Caco-2 (cell line): Measurements from ENCODE around the gene KCTD5. TPM values are rescaled to one million over a fixed set of nuclear protein-coding genes. Genes with fewer than 3 reads are reported as not detected.
"Not testable (repeated sequence)": the region's sequence is repeated elsewhere in the genome, so short reads cannot be mapped to it uniquely, and the experiment has no call there.

ENCODE experiments used
- Bru-seq: library from RNA; stranded (reverse); fragments of 400-500 nt; gene quantifications from one replicate; lab custom pipeline; 2021; lab: Mats Ljungman, UMichigan
- BruChase-seq, 2 experiments: library from RNA; stranded (reverse); fragments of 400-500 nt; gene quantifications; one replicate each; lab custom pipeline; 2021; lab: Mats Ljungman, UMichigan
- BruUV-seq: library from RNA; stranded (reverse); fragments of 400-500 nt; replicated peaks from 2 replicates; lab custom pipeline; 2021; lab: Mats Ljungman, UMichigan
- CTCF ChIA-PET: fragments of 300-600 bp; sonication (Branson Sonifier 250); formaldehyde crosslinking; loops from one replicate; lab custom pipeline; 2022; ENCODE audit warnings: antibody characterized with exemption; lab: Charles Lee
- POLR2A ChIA-PET: fragments of 300-600 bp; sonication (Branson Sonifier 250); formaldehyde crosslinking; loops from one replicate; lab custom pipeline; 2022; ENCODE audit warnings: antibody characterized with exemption; lab: Charles Lee
- DNase-seq, 2 experiments: peaks; one replicate each; pipeline versions ENCODE4 v3.0.0 to v3.0.0-alpha.2; 2020 to 2022
- H3K27me3 ChIP-seq: replicated peaks from 2 replicates; pipeline ENCODE4 v1.6.0; 2011; ENCODE audit warnings: low read length; ENCODE audit not compliant: control insufficient read depth, insufficient read depth
- H3K36me3 ChIP-seq: 2 replicates; pipeline ENCODE4 v1.5.1; 2011; ENCODE audit warnings: low read length; ENCODE audit not compliant: control insufficient read depth, insufficient read depth
- H3K4me1 ChIP-seq: fragments of 250-450 bp; sonication (Bioruptor Pico); 2 replicates; pipeline ENCODE4 v1.5.1; 2020; ENCODE audit warnings: mild to moderate bottlenecking
- H3K4me3 ChIP-seq: 2 replicates; pipeline ENCODE4 v1.5.1; 2011; ENCODE audit warnings: low read depth, mild to moderate bottlenecking, control low read depth, low read length
- H3K9me3 ChIP-seq: fragments of 250-450 bp; sonication (Bioruptor Pico); 2 replicates; pipeline ENCODE4 v1.5.1; 2020; ENCODE audit warnings: mild to moderate bottlenecking, moderate library complexity
- H3K27ac Mint-ChIP-seq: one replicate; pipeline ENCODE4 v1.8.0; 2022; ENCODE audit warnings: mixed read lengths; ENCODE audit not compliant: unreplicated experiment
- H3K27me3 Mint-ChIP-seq: one replicate; pipeline ENCODE4 v1.8.0; 2022; ENCODE audit warnings: mixed read lengths; ENCODE audit not compliant: insufficient read depth, unreplicated experiment
- H3K36me3 Mint-ChIP-seq: one replicate; pipeline ENCODE4 v1.8.0; 2022; ENCODE audit warnings: mild to moderate bottlenecking, mixed read lengths; ENCODE audit not compliant: insufficient read depth, unreplicated experiment
- H3K4me1 Mint-ChIP-seq: one replicate; pipeline ENCODE4 v1.8.0; 2022; ENCODE audit warnings: low read depth, mixed read lengths; ENCODE audit not compliant: unreplicated experiment
- H3K4me3 Mint-ChIP-seq: one replicate; pipeline ENCODE4 v1.8.0; 2022; ENCODE audit warnings: mild to moderate bottlenecking, moderate library complexity, mixed read lengths; ENCODE audit not compliant: unreplicated experiment
- H3K9me3 Mint-ChIP-seq: one replicate; pipeline ENCODE4 v1.8.0; 2022; ENCODE audit warnings: mixed read lengths; ENCODE audit not compliant: unreplicated experiment
- CTCF ChIP-seq, 2 experiments: fragments of 200-600 bp in 1 of 2; IDR thresholded peaks; 1 replicate in 1 of 2; 2 replicates in 1 of 2; pipeline versions ENCODE4 v1.5.1 to v1.8.0; 2011 to 2022; ENCODE audit warnings: antibody characterized with exemption in 1 of 2, control low read depth in 1 of 2, inconsistent platforms in 1 of 2, low read depth in 1 of 2, low read length in 1 of 2, mild to moderate bottlenecking in 1 of 2, moderate library complexity in 1 of 2; ENCODE audit not compliant: insufficient read depth in 1 of 2, severe bottlenecking in 1 of 2, unreplicated experiment in 1 of 2
- intact Hi-C: fragments of 100-400 bp; cut with micrococcal nuclease; formaldehyde crosslinking; loops from one replicate; pipeline ENCODE4 v1.10.0; 2022; ENCODE audit not compliant: unreplicated experiment
- long read RNA-seq: library from polyadenylated mRNA; stranded (forward); transcript quantifications from one replicate; pipeline ENCODE4 v2.0.0, GENCODE V29; 2022
- total RNA-seq: library from RNA; stranded (reverse); gene quantifications from 2 replicates; pipeline ENCODE4 v1.2.3, GENCODE V29; 2022

KCTD5 gene
- total RNA-seq (30.4 and 33.3 TPM in 2 replicates), Bru-seq, nascent RNA (percentile 59 among the genes with signal in this experiment), BruChase-seq, experiment 1, labeled RNA remaining after a 2-hour chase (percentile 74 among the genes with signal in this experiment), BruChase-seq, experiment 2, labeled RNA remaining after a 6-hour chase (percentile 73 among the genes with signal in this experiment)
- long read RNA-seq, transcript KCTD5-201 (6 exons, 2,482 nt) = major isoform, 89 of 93 reads
- long read RNA-seq, partial matches to known transcripts = 4 of 93 reads
- long read RNA-seq, other reads (novel, unspliced or antisense) = 0 of 93 reads

GRCh38 chr16:2682209-2683021 is at the start of gene KCTD5:
TSS of gene KCTD5 (plus strand) at chr16:2682523. CDS start at chr16:2682549, 26 bp downstream.
- no TSS peak for BruUV-seq
- peak; percentile 94 to 95 for DNase-seq
- TF ChIP-seq CTCF (IDR thresholded peaks at IDR 0.05; ENCODE audit: insufficient read depth in 1 of 2, low read depth in 1 of 2, low read length in 1 of 2, severe bottlenecking in 1 of 2, unreplicated experiment in 1 of 2) = no peak
- peak within 1 kb of the TSS; percentile 93 for H3K4me3 ChIP-seq
- ChIA-PET CTCF (interaction anchor here (0.5 to 1.0 kb wide), 6 partner anchors 9 to 1572 kb away, joined by 3 to 10 read pairs (median 4); partner anchors contain the start of gene PRSS27), POLR2A (interaction anchor here (0.5 to 1.4 kb wide), 13 partner anchors 9 to 470 kb away, joined by 3 to 17 read pairs (median 3); partner anchors contain the start of genes FLYWCH1, PGP and SRRM2)
- no peaks in the 10 kb centered on the region for H3K27me3 ChIP-seq
- Mint-ChIP-seq H3K27ac (peak within 1 kb of the TSS; percentile 88), H3K4me3 (peak within 1 kb of the TSS; percentile 91), H3K4me1 (no peaks in the 10 kb centered on the region), H3K36me3 (peaks cover 6% of the 10 kb centered on the region), H3K27me3 (no peaks in the 10 kb centered on the region), H3K9me3 (no peaks in the 10 kb centered on the region)
- no peaks in the 10 kb centered on the region for H3K9me3 ChIP-seq
- intact Hi-C loops = no loop called here
- no peaks in the 10 kb centered on the region; the same call in 1 of the 2 replicates for H3K4me1 ChIP-seq
- H3K36me3 ChIP-seq = no peaks in the 10 kb centered on the region

GRCh38 chr16:2639071-2639721 is 43.1 kb upstream of the KCTD5 start:
- DNase-seq = peak; percentile 71 to 75
- CTCF ChIA-PET, H3K9me3 Mint-ChIP-seq, intact Hi-C loops, H3K27me3 Mint-ChIP-seq, H3K4me1 Mint-ChIP-seq, POLR2A ChIA-PET, H3K27ac Mint-ChIP-seq, BruUV-seq, H3K4me3 Mint-ChIP-seq, H3K4me1 ChIP-seq, H3K9me3 ChIP-seq, H3K36me3 ChIP-seq, H3K36me3 Mint-ChIP-seq, H3K27me3 ChIP-seq, H3K4me3 ChIP-seq: not testable (repeated sequence)
- peak; percentile 16 to 30 for TF ChIP-seq CTCF (IDR thresholded peaks at IDR 0.05; ENCODE audit: insufficient read depth in 1 of 2, low read depth in 1 of 2, low read length in 1 of 2, severe bottlenecking in 1 of 2, unreplicated experiment in 1 of 2)

GRCh38 chr16:2639722-2640072 is 42.6 kb upstream of the KCTD5 start:
- H3K4me3 ChIP-seq, CTCF ChIA-PET, H3K4me3 Mint-ChIP-seq, DNase-seq, H3K9me3 Mint-ChIP-seq, intact Hi-C loops, H3K27ac Mint-ChIP-seq, H3K4me1 ChIP-seq, H3K36me3 ChIP-seq, POLR2A ChIA-PET, H3K36me3 Mint-ChIP-seq, H3K4me1 Mint-ChIP-seq, H3K9me3 ChIP-seq, H3K27me3 ChIP-seq, H3K27me3 Mint-ChIP-seq: not testable (repeated sequence)
- BruUV-seq = TSS peak; percentile 40

GRCh38 chr16:2642561-2642960 is 39.8 kb upstream of the KCTD5 start:
- H3K36me3 Mint-ChIP-seq, H3K36me3 ChIP-seq, H3K27me3 Mint-ChIP-seq, DNase-seq, H3K4me1 ChIP-seq, POLR2A ChIA-PET, H3K9me3 ChIP-seq, H3K4me3 Mint-ChIP-seq, BruUV-seq, H3K4me3 ChIP-seq, H3K27me3 ChIP-seq, H3K9me3 Mint-ChIP-seq, H3K4me1 Mint-ChIP-seq, intact Hi-C loops, H3K27ac Mint-ChIP-seq, CTCF ChIA-PET: not testable (repeated sequence)

- H3K36me3 Mint-ChIP-seq, POLR2A ChIA-PET, BruUV-seq, H3K9me3 ChIP-seq, H3K4me1 Mint-ChIP-seq, DNase-seq, H3K27me3 Mint-ChIP-seq, H3K27ac Mint-ChIP-seq, H3K4me1 ChIP-seq, H3K9me3 Mint-ChIP-seq, H3K36me3 ChIP-seq, intact Hi-C loops, H3K4me3 Mint-ChIP-seq, H3K27me3 ChIP-seq, H3K4me3 ChIP-seq, CTCF ChIA-PET: not testable (repeated sequence)
Measured at GRCh38 chr16:2644754-2645453, 37.4 kb upstream of the KCTD5 start.
